Subcutaneous adipose tissue (tissue), 4 donors: ENCODE data around the gene SHANK2. TPM values are rescaled to one million over a fixed set of nuclear protein-coding genes. Genes with fewer than 3 reads are reported as not detected.

ENCODE experiments used
- total RNA-seq, 4 donors: library from RNA; depleted of rRNA; stranded (reverse); fragments of >200 nt; gene quantifications; one replicate each; pipeline ENCODE4 v1.1.0, GENCODE V29; 2016
- TF ChIP-seq, protein P1 (sequence below): fragments of 450-650 bp; IDR thresholded peaks from one replicate; pipeline ENCODE4 v1.5.1; 2016; ENCODE audit warnings: low read depth, mild to moderate bottlenecking, control low read depth, antibody characterized with exemption, moderate library complexity

Gene SHANK2
- total RNA-seq, 4 donors from 2014 or later, result 0.66 to 4.3 (median 1.1) TPM

DNA sequence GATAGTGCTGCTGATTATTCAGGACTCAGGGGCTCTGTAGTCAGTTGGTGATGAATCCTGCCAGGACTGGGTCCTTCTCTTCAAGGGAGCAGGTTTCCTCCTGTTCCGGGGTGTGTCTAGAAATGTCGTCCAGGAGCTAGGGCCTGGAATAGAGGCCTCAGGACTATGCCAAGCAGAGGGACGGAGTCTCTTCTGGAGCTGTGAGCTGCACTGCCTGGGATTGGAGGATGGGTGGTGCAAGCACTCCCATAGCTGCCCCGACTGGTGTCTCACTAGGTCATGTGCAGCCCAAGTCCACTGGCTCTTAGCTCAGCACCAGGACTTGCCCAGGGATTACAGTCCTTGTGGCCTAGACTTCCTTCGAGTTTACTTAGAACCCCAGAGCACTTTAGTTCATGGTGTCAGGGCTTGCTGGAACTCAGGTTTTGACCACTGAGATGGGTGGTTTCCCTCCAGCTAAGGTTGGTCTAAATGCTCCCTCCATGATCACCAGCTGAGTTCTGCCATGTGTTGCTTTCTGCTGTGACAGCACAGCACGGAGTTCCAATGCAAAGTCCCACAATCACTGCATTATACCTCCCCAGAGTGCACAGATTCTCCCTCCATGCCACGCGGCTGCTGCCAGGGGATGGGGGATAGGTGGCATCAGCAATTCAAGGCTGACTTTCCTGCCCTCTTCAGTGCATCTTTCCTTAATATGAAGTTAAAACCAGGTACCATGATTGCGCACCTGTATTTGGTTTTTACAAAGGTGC lies 42.6 kb upstream of the SHANK2 start:
- TF ChIP-seq, protein P1, sequence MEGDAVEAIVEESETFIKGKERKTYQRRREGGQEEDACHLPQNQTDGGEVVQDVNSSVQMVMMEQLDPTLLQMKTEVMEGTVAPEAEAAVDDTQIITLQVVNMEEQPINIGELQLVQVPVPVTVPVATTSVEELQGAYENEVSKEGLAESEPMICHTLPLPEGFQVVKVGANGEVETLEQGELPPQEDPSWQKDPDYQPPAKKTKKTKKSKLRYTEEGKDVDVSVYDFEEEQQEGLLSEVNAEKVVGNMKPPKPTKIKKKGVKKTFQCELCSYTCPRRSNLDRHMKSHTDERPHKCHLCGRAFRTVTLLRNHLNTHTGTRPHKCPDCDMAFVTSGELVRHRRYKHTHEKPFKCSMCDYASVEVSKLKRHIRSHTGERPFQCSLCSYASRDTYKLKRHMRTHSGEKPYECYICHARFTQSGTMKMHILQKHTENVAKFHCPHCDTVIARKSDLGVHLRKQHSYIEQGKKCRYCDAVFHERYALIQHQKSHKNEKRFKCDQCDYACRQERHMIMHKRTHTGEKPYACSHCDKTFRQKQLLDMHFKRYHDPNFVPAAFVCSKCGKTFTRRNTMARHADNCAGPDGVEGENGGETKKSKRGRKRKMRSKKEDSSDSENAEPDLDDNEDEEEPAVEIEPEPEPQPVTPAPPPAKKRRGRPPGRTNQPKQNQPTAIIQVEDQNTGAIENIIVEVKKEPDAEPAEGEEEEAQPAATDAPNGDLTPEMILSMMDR, result no peak

DNA sequence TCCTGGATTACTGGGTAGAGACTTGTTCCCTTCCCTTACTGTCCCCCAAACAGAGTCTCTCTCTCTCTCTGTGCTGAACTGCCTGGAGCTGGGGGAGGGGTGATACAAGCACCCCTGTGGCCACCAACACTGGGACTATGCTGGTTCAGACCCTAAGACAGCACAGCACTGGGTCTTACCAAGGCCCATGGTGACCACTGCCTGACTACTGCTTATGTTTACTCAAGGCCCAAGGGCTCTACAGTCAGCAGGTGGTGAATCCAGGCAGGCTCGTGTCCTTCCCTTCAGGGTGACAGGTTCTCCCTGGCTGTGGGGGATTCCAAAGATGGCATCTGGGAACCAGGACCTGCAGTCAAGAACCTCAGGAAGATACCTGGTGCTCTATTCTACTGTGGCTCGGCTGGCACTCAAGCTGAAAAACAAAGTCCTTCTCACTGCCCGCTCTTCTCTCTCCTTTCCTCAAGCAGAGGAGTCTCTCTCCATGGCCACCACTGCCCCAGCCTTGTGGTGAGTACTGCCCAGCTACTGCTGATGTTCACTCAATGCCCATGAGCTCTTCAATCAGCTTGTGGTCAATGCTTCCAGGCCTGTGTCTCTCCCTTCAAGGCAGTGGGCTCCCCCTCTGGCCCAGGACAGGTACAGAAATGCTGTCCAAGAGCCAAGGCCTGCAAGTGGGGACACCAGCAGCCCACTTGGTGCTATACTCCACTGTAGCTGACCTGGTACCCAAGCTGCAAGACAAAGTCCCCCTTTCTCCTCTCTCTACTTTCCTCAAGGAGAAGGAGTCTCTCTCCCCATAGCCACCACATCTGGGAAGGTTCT lies 41.8 kb upstream of the SHANK2 start:
- TF ChIP-seq, protein P1, result no peak

DNA sequence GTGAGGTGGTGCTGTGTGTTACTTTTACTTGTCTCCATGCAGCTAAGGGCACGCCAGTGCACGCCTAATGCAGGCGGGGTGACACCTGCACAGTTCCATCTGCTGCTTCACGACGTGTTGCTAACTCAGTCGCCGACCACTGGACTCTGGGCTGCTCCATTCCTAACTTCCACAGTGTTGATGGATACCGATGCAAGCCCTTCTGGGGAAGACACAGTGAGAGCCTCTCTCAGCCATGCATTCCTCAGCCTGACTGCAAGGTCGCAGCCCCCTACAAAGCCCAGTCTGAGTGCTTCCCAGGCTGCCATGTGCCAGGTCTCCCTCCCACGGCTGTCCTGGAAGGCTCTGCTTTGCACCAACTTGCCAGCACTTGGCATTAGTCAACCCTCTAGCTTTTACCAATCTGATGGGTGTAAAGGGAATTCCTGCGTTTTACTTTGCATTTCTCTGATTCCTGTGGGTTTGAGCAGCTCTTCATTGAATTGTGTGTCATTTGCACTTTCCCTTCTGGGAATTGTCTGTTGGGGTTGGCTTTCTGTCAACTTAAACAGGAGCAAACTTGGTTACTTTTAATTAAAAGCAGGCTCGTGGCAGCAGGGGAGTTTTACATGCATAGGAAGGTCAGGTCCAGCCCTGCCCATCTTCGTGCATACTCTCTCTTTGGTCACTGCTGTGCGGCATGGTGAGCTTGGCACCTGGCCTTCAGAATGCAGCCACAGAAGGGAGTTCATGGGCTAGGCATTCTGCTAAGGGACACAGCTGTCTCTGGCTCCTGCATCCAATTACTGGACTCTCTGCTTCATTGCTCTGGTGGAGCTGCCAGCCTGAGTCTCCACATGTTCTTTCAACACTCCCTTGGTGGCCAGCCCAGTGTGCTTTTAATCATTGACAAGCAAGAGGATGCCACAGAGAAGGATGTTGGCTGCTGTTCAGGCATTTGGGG lies 34.6 kb upstream of the SHANK2 start:
- TF ChIP-seq, protein P1, result no peak

DNA sequence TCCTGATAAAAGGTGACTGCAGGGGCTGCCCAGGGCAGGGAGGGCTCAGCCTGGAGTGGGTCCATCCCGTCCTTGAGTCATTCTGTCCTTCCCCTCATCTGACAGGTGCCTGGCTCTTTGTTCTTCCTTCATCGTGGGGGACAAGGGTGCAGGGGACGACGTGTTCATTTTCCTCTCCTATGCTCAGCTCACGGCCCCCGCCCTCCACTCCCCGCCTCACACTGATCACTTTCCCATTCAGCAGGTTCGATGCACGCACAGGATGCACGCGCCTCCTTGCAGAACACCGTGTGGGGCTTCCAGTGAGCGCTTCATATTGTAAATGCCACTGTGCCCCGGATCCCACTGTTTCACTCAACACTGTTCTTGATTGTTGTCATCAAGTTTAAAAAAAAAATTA lies 32.7 kb upstream of the SHANK2 start:
- TF ChIP-seq, protein P1, result no peak

DNA sequence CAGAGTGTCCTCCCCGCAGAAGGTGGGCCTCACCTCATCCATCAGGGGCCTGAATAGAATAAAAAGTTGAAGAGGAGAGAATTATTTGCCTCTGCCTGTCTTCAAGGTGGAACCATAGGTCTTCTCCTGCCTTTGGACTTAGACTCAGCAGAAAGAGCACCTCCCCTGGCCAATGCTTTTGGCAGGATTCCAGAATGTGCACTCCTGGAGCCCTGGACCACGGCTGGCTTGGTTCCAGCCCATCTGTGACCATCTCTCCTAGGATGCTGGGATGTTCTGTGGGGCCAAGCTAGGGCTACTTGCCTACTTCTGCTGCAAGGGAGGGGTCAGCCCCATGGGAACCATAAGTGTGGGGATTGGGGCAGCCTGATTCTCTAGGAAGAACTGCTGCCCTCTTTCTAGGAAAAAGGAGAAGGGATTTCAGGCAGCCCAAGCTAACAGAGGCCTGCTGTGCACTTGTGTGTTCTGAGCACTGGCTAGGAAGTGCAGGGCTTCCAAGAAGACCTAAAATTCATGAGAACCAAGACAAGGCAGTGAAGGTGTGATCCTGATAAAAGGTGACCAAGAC lies 32.2 kb upstream of the SHANK2 start:
- TF ChIP-seq, protein P1, result no peak

DNA sequence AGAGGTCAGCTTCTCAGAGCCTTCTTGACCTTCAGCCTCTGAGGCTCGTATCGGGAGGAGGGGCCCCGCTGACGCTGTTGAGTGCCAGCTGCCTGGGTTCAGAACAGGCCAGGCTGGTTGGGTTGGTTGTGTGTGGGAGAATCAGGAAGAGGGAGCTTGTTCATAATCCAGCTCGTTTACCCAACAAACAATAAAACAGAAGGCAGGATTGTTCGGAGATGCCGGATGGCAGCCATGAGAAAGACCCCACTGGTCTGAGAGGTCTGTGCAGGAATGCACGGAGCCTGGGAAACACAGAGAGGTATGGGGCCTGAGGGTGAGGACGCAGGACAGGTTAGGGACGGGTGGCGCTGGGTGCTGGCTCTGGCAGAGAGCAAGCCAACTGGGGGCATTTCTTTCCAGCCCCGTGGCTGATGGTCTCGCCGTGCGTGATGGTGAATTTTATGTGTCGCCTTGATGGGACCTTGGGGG lies 31.6 kb upstream of the SHANK2 start:
- TF ChIP-seq, protein P1, result no peak
